Pons (tissue), 1 donor: Measurements from ENCODE around the gene UBE2O.

Source experiments
- DNase-seq: peaks from one replicate; pipeline ENCODE4 v3.0.0-alpha.2; 2016; ENCODE audit warnings: low spot score

The UBE2O gene

GRCh38 chr17:76452660-76453430, at the start of gene UBE2O:
Gene UBE2O (minus strand): TSS chr17:76453152. CDS start chr17:76453141, 11 bp downstream.
- peak; percentile 64 for DNase-seq

GRCh38 chr17:76501827-76502307, 48.9 kb upstream of the UBE2O start:
- DNase-seq: no peak

DNA sequence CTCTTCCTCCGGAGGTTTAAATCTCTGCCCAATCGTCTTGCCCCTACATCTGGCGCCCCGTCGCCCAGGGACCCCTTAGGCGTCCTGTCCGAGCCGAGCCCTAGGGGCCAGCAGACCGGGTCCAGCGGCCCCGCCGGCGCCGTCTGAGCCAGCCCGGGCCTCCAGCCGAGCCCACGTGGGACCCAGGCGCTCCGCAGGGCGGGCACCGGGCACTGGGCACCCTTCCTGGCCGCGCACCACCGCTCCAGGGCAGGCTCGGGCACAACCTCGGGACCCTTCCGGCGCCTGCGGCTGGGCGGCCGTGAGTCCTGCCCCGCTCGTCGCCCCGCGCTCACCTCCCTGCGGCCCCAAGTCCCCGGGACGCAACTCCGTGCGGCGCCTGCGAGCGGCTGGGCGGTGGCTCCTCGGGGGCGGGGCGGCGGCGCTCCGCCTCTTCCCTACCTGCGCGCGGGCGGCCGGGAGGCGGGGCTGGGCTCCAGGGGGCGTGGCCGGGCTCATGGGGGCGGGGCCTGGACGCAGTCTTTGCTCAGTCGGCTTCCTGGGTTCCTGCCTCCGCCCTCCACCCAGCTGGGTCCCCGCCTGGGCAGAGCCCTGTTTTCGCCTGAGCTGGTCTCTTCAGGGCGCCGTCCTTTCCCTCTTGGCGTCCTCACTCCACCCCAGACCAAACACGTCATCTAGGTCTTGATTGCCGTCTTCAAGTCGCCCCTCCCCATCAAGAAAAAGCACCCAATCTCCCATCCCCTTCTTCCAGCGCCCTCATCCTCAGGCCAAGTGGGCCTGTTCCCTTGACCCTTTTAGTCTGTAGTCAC, 48.3 kb upstream of the UBE2O start, which contains the start of gene RHBDF2:
TSS of gene RHBDF2 (minus strand) at position 406 of the 809 bp plus-strand sequence. CDS start 19,899 bp downstream, outside the sequence.
- peak; percentile 68 for DNase-seq

DNA sequence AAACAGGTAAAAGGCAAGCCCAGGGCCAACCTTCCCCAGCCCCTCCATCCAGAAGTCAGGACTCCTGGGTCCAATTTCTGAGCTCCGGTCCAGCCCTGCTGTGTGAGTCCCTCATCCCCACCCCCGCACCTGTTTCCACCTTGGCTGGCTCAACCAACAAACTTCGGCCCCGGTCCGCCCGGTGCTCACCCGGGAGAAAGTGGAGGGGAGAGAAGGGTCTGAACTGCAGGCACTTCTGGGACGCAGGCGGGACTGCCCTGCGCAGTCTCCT, 47.7 kb upstream of the UBE2O start:
- no peak for DNase-seq

DNA sequence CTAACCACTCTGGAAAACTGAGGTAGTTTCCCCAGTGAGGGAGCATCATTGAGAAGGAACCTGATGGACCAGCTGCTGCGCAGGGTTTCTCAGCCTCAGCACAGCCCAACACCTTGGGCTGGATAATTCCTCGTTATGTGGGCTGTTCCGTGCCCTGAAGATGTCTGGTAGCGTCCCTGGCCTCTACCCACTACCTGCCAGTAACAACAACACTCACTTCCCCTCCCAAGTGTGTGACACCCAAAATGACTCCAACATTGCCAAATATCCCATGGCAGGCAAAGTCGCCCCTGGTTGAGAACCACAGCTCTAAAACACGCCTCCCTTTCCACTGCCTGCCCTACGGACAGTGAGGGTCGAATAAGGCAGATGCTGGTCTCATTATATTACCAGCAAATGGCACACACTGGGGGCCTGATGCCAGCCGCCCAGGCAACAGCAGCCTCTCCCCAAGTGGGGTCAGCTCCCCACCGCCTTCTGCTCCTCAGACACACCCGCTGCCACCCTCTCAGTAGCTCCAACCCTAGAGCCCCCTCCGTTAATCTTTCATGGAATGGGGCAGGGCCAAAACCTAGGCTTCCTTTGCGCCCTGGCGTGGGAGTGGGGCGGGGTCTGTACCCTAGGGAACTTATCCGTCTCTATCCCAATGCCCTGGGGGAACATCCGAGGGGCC, 47.3 kb upstream of the UBE2O start:
- no peak for DNase-seq

- DNase-seq: no peak
These were observed 46.3 kb upstream of the UBE2O start for GRCh38 chr17:76499267-76499667.

GRCh38 chr17:76498876-76499251, 45.9 kb upstream of the UBE2O start:
- no peak for DNase-seq

GRCh38 chr17:76497979-76498875, 45.3 kb upstream of the UBE2O start:
- peak; percentile 53 for DNase-seq

GRCh38 chr17:76497699-76497978, 44.7 kb upstream of the UBE2O start:
- DNase-seq: no peak

DNA sequence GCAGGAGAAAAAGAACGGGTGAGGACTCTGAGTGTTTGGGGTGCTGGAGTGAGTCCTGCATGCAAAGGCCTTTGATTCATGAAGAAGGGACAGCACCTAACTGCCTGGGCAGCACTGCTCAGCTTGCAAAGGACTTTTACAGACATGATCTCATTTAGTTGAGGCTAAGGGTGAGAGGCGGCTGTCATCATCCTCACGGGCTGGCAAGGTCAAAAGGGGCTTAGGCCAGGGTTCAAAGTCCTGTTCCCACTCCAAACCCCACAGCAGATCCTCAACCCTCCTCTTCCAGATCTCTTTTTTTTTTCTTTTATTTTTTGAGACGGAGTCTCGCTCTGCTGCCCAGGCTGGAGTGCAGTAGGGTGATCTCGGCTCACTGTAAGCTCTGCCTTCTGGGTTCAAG, 43.5 kb upstream of the UBE2O start:
- no peak for DNase-seq

- DNase-seq: no peak
These were observed 42.9 kb upstream of the UBE2O start for GRCh38 chr17:76495663-76496400.

DNA sequence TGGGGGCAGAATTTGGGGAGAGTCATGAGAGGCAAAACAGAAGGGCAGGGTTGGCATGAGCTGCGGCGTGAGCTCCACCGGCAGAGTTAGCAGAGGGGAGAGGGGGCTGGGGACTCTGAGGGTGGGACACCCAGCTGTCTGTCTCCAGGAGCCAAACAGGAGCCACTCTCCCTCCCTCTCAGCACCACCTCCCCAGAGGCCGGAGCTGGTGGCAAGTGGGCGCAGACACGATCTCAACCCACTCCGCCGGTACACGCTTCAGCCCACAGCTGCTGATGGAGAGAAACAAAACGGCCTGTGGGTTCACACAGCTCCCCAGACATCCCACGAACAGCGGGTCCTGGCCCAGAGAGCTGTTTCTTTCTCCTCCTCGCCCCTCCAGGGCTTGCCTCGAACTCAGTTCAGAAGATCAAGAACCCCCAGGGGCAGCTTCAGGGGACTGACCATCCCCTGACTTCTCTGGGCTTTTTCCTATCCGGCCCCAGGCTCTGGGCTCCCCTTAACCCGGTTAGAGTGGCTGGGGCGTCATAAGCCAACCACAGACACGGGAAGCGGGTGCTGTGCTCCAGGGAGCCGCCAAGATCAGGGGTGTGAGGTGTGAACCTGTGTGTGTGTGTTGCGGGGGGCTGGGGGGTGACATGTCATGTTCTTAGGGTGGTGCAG, 40.7 kb upstream of the UBE2O start:
- no peak for DNase-seq

GRCh38 chr17:76492989-76493501, 40.1 kb upstream of the UBE2O start:
- peak; percentile 84 for DNase-seq

DNA sequence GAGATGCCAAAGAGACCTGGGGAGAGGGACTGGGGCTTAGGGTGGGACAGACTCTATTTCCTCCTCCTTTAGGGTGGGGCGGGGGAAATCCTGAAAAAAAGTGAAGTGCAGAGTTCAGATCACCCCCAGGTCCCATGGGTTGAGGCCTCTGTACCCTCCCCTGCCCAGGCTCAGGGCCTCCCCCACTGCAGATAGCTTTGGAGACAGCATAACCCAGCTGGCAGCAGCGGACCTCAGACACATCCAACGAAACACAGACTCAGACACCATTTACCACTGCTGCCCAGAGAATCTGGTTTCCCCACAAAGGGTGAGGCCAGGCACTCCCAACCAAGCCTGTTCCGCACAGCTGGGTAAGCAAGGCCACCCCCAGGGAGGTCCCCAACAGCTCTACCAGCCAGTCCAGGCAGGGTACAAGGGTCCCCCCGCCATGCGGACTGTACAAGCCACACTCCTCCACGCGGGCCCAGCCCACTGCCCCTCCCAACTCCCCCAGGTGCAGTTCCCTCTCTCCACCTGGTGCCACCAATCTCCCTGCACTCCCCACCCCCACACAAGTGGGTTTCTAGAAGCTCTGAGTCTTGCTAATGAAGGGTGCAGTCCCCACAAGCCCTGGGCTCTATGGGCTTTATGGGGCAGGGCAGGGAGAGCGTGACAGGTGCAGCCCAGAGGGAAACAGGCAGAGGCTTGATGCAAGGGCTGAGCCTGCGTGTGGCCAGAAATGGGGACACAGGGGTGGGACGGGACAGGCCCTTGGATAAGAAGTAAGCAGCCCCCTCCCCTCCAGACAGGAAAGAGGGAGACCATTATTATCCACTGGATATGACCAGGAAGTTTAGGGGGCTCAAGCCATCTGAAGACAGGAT, 39.4 kb upstream of the UBE2O start:
- DNase-seq: no peak

GRCh38 chr17:76491271-76492122, 38.5 kb upstream of the UBE2O start:
- no peak for DNase-seq

DNA sequence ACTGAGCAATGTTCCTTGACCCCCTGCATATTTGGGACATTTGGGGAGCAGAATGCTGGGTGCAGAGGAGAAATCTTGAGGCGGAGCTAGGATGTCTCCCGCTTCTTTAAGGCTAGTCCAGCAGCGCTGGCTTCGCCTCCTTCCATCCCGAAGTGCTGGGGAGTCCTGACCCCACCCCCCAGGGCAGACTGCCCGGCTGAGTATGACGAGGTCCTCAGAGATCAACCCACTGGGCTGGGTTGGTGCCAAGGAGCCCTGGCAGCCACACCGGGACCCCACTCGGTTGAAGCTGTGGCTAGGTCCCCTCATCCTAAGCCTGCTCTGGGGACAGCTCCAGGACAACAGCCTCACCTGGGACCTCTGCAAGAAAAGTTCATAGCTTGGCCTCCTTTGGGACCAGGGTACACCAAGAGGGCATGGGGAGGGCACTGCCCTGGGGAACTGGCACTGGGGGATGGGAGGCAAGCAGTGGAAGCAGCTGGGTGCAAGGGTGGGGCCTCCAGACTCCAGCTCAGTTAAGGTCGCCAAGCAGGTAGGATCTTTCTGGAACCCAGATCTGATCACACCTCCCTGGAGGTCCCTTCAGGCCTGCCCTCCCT, 37.3 kb upstream of the UBE2O start:
- no peak for DNase-seq

DNA sequence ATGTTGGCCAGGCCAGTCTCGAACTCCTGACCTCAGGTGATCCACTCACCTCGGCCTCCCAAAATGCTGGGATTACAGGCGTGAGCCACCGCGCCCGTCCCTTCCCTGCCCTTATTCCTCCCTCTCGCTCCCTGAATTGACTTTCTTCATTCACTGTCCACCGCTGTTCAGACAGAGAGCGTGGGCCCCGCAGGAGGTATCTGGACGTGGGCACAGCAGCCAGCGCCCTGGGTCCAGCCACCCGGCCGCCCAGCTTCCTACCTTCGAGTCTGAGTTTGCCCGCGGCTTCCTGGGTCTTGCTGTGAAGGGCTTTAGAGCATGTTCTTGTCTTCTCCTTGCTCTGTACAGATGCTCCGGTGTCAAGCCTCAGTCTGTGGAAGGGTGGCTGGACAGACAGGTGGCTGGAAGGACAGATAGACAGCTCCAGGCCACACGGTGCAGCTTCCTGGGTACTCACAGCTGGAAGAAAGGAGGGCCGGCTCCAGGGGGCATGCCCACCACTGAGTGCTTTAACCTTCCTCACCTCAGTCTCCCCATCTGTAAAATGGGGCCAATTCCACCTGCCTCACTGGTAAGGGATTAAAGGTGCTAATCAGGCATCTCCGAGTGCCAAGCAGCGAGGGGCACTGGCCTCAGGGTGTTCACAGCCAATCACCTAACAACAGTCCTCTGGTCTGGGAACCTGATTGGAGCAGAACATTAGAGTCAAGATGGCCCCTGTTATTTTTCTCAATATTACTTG, 34.7 kb upstream of the UBE2O start:
- no peak for DNase-seq
